IgD-negative memory B cell (primary cell): ENCODE results near the gene VWDE. TPM values are rescaled to one million over a fixed set of nuclear protein-coding genes. Genes with fewer than 3 reads are reported as not detected.

Source experiments
- H3K27ac Mint-ChIP-seq, 3 donors: one replicate each; pipeline ENCODE4 v1.8.0; 2020 to 2022; ENCODE audit warnings: mild to moderate bottlenecking in 3 of 3, mixed read lengths in 3 of 3, moderate library complexity in 1 of 3
- H3K27me3 Mint-ChIP-seq: one replicate; pipeline ENCODE4 v1.8.0; 2021; ENCODE audit warnings: mixed read lengths
- H3K36me3 Mint-ChIP-seq: one replicate; pipeline ENCODE4 v1.8.0; 2020; ENCODE audit warnings: mild to moderate bottlenecking, mixed read lengths
- H3K4me1 Mint-ChIP-seq, 3 donors: one replicate each; pipeline ENCODE4 v1.8.0; 2020 to 2022; ENCODE audit warnings: mixed read lengths in 3 of 3, mild to moderate bottlenecking in 1 of 3
- H3K4me3 Mint-ChIP-seq, 4 donors: one replicate each; pipeline ENCODE4 v1.8.0; 2020 to 2022; ENCODE audit warnings: mild to moderate bottlenecking in 4 of 4, mixed read lengths in 4 of 4, moderate library complexity in 3 of 4
- H3K9me3 Mint-ChIP-seq, 3 donors: one replicate each; pipeline ENCODE4 v1.8.0; 2020 to 2021; ENCODE audit warnings: mixed read lengths in 3 of 3, mild to moderate bottlenecking in 1 of 3
- polyA plus RNA-seq: library from polyadenylated mRNA; unstranded; fragments of 300-500 nt; fragmentation: Illumina TruSeq; gene quantifications from one replicate; pipeline ENCODE4 v1.2.3, GENCODE V29; 2021

VWDE gene
- polyA plus RNA-seq, 1 donor from 2014 or later, result not detected

DNA sequence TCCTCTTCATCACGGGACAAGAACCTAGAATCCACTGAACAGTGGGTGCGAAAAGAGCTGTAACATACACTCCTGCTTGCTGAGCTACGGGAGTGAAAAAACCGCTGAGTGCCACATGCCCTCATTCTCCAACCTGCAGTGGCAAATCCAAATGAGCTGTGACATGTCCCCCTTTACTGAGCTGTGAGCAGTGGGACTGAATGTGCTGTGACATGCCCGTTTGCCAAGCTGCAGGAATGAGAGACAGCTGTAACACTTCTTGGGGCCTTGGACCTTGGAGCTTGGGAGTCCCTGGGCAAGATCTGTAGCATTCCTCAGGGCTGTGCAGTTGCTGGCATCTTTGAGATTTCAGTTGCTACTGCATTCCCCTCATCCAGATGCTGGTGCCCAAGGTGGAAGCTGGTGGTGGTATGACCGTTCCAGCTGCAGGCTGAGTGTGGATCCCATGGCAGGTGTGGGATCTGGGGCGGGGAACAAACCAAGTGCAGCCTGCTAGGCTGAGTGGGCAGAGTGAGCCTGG, 107.6 kb downstream of the VWDE start:
- Mint-ChIP-seq H3K4me3 (peak overlapping the region in 1 of 4 donors; percentile 49), H3K27me3 (peaks cover 12% of the 10 kb centered on the region), H3K27ac (peak overlapping the region in 1 of 3 donors; percentile 50), H3K36me3 (no peaks in the 10 kb centered on the region), H3K4me1 (peaks cover 0 to 10% (median 7%) of the 10 kb centered on the region in 3 donors), H3K9me3 (peaks cover 0 to 7% (median 0%) of the 10 kb centered on the region in 3 donors)

DNA sequence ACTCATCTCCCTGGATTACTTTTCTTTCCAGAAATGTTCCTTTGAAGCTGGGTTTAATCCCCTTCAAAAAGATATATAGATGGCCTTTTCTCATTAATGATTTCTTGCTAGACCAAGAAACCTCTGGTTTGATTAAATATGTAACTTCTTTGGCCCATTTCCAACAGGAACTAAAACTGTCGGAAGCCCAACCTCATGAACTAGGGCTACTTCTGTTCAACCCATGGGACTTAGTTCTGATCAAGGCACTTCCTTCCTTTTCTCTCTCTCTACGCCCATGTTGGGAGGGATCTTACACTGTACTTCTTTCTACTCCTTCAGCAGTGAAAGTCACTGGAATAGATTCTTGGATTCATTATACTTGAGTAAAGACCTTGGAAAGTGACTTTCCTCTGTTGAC, 109.0 kb downstream of the VWDE start:
- peaks cover 0 to 10% (median 7%) of the 10 kb centered on the region in 3 donors for H3K4me1 Mint-ChIP-seq
- H3K4me3 Mint-ChIP-seq, result no peak overlapping the region
- no peaks in the 10 kb centered on the region for H3K36me3 Mint-ChIP-seq
- H3K9me3 Mint-ChIP-seq, result peaks cover 0 to 11% (median under 1%) of the 10 kb centered on the region in 3 donors
- H3K27me3 Mint-ChIP-seq, result peaks cover 12% of the 10 kb centered on the region
- H3K27ac Mint-ChIP-seq, result no peak overlapping the region

DNA sequence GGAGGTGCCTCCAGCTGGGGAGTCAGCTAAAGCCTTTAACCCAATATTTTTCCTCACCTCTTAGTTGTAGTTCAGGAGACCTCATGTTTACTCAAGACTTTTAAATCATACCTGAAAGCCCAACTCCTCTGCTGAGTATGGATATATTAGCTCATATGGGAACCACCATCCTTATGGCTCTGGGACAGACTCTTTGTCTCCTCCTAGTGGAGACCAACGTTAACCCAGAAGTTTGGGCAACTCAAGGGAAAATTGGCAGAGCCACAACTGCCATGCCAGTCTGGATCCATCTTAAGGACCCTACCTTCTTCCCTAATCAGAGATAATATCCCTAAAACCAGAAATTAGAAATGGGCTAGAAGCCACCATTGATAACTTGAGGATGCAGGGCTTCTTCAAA, 111.8 kb downstream of the VWDE start:
- Mint-ChIP-seq H3K4me3 (no peak overlapping the region), H3K9me3 (peaks cover 0 to 18% (median 10%) of the 10 kb centered on the region in 3 donors), H3K4me1 (peaks cover 0 to 10% (median 7%) of the 10 kb centered on the region in 3 donors), H3K27me3 (peaks cover 10% of the 10 kb centered on the region), H3K36me3 (peaks cover 2% of the 10 kb centered on the region), H3K27ac (no peak overlapping the region)

DNA sequence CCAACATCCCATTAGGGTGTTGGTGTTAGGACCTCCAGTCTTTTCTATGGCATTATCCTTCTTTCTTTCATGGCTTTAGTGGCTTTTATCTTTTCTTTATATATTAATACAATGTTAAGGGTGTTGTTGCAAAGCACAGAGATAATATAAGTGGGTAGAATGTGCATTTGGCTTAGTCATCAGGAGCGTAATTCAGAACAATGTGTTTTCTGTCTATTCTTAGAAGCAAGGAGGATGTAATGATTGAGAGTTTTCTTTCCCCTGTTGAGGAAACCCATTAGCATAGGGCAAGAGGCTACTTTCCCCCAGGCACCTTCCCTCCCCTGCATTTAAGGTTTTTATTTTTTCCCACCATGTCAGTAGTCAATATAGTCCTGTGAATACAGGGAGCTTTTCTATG, 112.9 kb downstream of the VWDE start:
- Mint-ChIP-seq H3K4me1 (peaks cover 0 to 10% (median 7%) of the 10 kb centered on the region in 3 donors), H3K4me3 (no peak overlapping the region), H3K27ac (no peak overlapping the region), H3K27me3 (peaks cover 8% of the 10 kb centered on the region), H3K9me3 (peaks cover 0 to 18% (median 10%) of the 10 kb centered on the region in 3 donors), H3K36me3 (peaks cover 2% of the 10 kb centered on the region)

DNA sequence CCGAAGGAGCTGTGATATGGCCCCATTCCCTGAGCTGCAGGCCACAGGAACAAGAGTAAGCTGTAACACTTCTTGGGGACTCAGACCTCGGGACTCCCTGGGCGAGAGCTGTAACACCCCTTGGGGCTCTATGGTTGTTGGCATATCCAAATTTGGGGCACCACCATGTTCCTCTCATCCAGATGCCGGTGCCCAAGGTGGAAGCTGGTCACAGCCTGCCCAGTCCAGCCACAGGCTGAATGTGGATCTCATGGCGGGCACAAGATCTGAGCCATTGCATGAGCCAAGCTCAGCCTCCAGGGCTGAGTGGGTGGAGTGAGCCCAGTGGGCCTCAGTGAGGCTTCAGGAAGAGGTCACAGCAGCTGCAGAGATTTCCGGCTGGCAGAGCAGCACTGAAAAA, 113.7 kb downstream of the VWDE start:
- H3K4me3 Mint-ChIP-seq, result no peak overlapping the region
- H3K36me3 Mint-ChIP-seq, result peaks cover 2% of the 10 kb centered on the region
- H3K27ac Mint-ChIP-seq, result no peak overlapping the region

DNA sequence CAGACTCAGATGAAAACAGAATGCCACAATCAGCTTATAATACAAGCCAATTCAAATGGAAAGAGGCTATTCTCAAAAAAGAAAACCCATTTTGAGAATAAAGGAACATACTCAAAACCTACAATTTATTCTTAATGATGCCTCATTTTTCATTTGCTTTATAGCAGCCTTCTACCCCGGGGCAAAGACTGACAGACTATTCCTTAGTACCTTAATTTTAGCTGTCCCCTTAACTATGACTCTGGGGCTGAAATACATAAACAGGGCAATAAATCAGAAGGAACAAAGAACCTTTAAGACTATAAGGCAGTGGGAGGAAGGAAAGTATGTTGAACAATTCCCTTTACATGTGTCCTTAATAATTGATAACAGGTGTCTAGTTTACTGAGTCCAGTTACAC, 115.8 kb downstream of the VWDE start:
- H3K27ac Mint-ChIP-seq, result no peak overlapping the region
- peaks cover 0 to 14% (median 10%) of the 10 kb centered on the region in 3 donors for H3K9me3 Mint-ChIP-seq
- peaks cover 3% of the 10 kb centered on the region for H3K27me3 Mint-ChIP-seq
- no peaks in the 10 kb centered on the region for H3K4me1 Mint-ChIP-seq
- peaks cover 2% of the 10 kb centered on the region for H3K36me3 Mint-ChIP-seq
- no peak overlapping the region for H3K4me3 Mint-ChIP-seq

More for the DNA sequence above, 113.7 kb downstream of the VWDE start:
- H3K27me3 Mint-ChIP-seq, result peaks cover 5% of the 10 kb centered on the region
- H3K9me3 Mint-ChIP-seq, result peaks cover 0 to 18% (median 10%) of the 10 kb centered on the region in 3 donors
- peaks cover 0 to 7% (median 2%) of the 10 kb centered on the region in 3 donors for H3K4me1 Mint-ChIP-seq

DNA sequence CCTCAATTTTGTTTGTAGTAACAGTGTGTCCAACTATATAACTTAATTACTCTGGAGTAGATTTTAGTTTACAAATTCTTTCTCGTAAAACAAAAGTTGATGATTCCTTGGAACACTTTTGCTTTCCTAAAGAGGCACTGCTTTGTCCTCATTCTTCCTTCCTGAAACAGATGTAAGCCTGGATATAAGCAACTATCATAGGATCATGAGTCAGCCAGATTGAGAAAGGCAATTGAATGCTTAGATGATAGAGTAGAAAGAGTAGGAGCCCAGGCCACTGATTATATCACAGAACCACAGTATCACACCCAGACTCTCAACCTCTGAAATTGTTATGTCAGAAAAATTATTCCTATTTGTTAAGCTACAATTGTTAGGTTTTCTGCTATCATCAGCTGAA, 122.6 kb downstream of the VWDE start:
- no peak overlapping the region for H3K27ac Mint-ChIP-seq

More for the DNA sequence above, 122.6 kb downstream of the VWDE start:
- Mint-ChIP-seq H3K9me3 (peaks cover 2 to 14% (median 7%) of the 10 kb centered on the region in 3 donors), H3K4me3 (no peak overlapping the region), H3K4me1 (no peaks in the 10 kb centered on the region), H3K27me3 (peaks cover 6% of the 10 kb centered on the region), H3K36me3 (no peaks in the 10 kb centered on the region)

Other genes starting within 250 kb of the VWDE start
- 20.7 TPM for gene TMEM106B, start 192.6 kb downstream of the VWDE start, polyA plus RNA-seq
- 1.6 TPM for gene SCIN, start 166.9 kb upstream of the VWDE start, polyA plus RNA-seq